Ascending aorta (tissue), 2 donors: ENCODE results near the gene ZSCAN2. TPM values are rescaled to one million over a fixed set of nuclear protein-coding genes. Genes with fewer than 3 reads are reported as not detected.

Source experiments
- DNase-seq, 2 donors: peaks; one replicate each; pipeline ENCODE4 v3.0.0-alpha.2; 2019; ENCODE audit warnings: low spot score in 2 of 2
- H3K27ac ChIP-seq, 2 donors: fragments of 200-600 bp; sonication (generic); one replicate each; pipeline ENCODE4 v1.5.1; 2016 to 2017; ENCODE audit warnings: mild to moderate bottlenecking in 1 of 2
- H3K27me3 ChIP-seq: fragments of 200-600 bp; sonication (generic); one replicate; pipeline ENCODE4 v1.5.1; 2017
- H3K36me3 ChIP-seq, 2 donors: fragments of 200-600 bp; sonication (generic); one replicate each; pipeline ENCODE4 v1.5.1; 2016
- H3K4me1 ChIP-seq, 2 donors: fragments of 200-600 bp; sonication (generic); one replicate each; pipeline ENCODE4 v1.5.1; 2016 to 2017; ENCODE audit warnings: mild to moderate bottlenecking in 1 of 2
- H3K4me3 ChIP-seq, 2 donors: fragments of 200-600 bp; sonication (generic); one replicate each; pipeline ENCODE4 v1.5.1; 2016 to 2017; ENCODE audit warnings: mild to moderate bottlenecking in 1 of 2
- H3K9me3 ChIP-seq, 2 donors: fragments of 200-600 bp; sonication (generic); one replicate each; pipeline ENCODE4 v1.5.1; 2016
- intact Hi-C: fragments of 100-400 bp; cut with DNase I; formaldehyde crosslinking; loops from one replicate; pipeline ENCODE4 v1.15.1; 2023
- total RNA-seq: library from RNA; depleted of rRNA; stranded (reverse); fragments of >200 nt; gene quantifications from one replicate; pipeline ENCODE4 v1.1.0, GENCODE V29; 2016
- TF ChIP-seq, protein P1 (sequence below), 3 experiments: fragments of 200-600 bp in 2 of 3; fragments of 450-650 bp in 1 of 3; sonication (generic) in 2 of 3; IDR thresholded peaks; one replicate each; pipeline ENCODE4 v1.5.1; 2016 to 2019; ENCODE audit warnings: antibody characterized with exemption in 3 of 3, mild to moderate bottlenecking in 1 of 3, moderate library complexity in 1 of 3

ZSCAN2 gene
- total RNA-seq, 1 donor from 2014 or later, result 4.6 TPM

DNA sequence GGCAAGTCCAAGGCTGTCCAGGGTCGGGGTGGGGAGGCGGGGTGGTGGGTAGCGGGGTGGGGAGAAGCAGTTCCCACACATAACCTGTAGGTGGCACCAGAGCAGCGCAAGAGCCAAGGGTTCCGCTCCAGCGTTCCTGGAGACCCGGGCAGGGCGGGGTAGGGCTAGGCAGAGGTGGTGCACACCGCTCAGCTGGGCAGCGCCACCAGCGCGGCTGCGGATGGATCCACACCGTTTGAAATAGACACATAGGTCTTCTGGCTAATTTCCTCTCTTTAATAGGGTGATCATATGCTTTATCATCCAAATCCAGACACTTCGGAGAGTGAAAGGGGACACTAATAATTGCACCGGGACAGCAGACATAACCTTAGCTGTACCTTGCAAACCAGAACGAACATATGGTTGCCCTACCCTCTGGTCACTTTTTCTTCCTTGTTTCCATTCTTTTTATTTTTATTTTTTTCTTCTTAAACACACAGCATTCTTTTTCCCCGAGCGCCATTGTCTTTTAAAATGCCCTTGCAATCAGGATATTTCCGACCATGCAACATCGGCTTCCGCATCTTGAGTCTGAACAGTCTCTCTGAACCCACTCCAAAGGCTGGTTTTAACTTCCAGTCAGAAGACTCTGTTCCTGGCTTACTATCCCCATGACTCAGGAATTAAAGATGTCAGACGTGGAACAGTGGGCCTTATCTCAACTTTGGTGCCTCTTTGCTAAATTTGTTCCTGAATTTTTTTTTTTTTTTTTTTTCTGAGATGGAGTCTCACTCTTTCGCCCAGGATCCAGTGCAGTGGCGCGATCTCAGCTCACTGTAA is 12.5 kb upstream of the ZSCAN2 start:
- intact Hi-C loops, result loop anchor here (1.0 to 2.0 kb wide), 4 partner anchors 43 to 341 kb away; partner anchors contain the start of gene NMB
- peak; percentile 36 to 92 for DNase-seq
- no peak overlapping the region for H3K27ac ChIP-seq

DNA sequence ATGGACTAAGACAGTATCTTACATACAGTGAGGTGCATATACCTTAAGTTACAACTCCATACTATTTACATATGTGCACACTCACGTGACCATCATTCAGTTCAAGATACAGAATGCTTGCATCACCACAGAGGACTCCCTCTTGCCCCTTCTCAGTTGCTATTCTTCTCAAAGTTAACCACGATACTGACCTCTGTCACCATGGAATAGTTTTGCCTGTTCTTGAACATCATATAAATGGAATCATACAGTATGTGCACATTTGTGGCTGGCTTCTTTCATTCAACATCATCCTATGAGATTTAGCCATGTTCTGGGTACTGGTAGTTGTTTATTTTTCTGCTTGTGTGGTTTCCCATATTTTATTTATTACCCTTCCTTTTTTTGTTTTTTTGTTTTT is 10.4 kb upstream of the ZSCAN2 start:
- intact Hi-C loops, result no loop called here
- no peak overlapping the region for H3K27ac ChIP-seq
- TF ChIP-seq, protein P1, sequence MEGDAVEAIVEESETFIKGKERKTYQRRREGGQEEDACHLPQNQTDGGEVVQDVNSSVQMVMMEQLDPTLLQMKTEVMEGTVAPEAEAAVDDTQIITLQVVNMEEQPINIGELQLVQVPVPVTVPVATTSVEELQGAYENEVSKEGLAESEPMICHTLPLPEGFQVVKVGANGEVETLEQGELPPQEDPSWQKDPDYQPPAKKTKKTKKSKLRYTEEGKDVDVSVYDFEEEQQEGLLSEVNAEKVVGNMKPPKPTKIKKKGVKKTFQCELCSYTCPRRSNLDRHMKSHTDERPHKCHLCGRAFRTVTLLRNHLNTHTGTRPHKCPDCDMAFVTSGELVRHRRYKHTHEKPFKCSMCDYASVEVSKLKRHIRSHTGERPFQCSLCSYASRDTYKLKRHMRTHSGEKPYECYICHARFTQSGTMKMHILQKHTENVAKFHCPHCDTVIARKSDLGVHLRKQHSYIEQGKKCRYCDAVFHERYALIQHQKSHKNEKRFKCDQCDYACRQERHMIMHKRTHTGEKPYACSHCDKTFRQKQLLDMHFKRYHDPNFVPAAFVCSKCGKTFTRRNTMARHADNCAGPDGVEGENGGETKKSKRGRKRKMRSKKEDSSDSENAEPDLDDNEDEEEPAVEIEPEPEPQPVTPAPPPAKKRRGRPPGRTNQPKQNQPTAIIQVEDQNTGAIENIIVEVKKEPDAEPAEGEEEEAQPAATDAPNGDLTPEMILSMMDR (IDR thresholded peaks at IDR 0.05), result no peak
- DNase-seq, result no peak
- no peak overlapping the region for H3K4me3 ChIP-seq
- H3K9me3 ChIP-seq, result no peaks in the 10 kb centered on the region
- no peaks in the 10 kb centered on the region for H3K36me3 ChIP-seq
- H3K4me1 ChIP-seq, result no peaks in the 10 kb centered on the region
- H3K27me3 ChIP-seq, result no peaks in the 10 kb centered on the region

More for the DNA sequence above, 12.5 kb upstream of the ZSCAN2 start:
- Histone ChIP-seq H3K4me1 (no peaks in the 10 kb centered on the region), H3K36me3 (no peaks in the 10 kb centered on the region), H3K9me3 (no peaks in the 10 kb centered on the region), H3K4me3 (peak overlapping the region; percentile 45 to 56), H3K27me3 (no peaks in the 10 kb centered on the region)
- TF ChIP-seq, protein P1 (IDR thresholded peaks at IDR 0.05), result peak; percentile 65 to 96 (median 96)

DNA sequence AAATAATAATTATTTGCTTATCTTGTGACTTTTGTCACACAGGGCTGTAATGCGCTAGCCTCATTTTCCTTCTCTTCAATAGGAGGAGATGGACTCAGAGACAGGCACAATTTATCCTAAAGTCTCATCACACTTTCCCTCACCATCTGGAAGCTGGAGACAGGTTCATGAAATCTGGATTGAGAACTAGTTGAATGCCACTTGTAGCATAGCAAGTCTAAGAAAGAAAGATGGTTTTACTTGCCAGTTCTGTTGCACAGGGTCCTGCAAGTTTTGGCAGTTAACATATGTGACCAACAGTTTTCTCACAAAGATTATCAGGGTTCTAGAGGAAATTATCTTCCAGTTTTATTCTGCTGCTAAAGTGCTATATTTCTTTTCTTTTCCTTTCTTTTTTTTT is 9.0 kb upstream of the ZSCAN2 start:
- TF ChIP-seq, protein P1 (IDR thresholded peaks at IDR 0.05), result no peak
- no peaks in the 10 kb centered on the region for H3K4me1 ChIP-seq
- H3K4me3 ChIP-seq, result no peak overlapping the region
- DNase-seq, result no peak
- H3K27me3 ChIP-seq, result no peaks in the 10 kb centered on the region
- H3K27ac ChIP-seq, result no peak overlapping the region
- no peaks in the 10 kb centered on the region for H3K36me3 ChIP-seq
- intact Hi-C loops, result no loop called here
- no peaks in the 10 kb centered on the region for H3K9me3 ChIP-seq

DNA sequence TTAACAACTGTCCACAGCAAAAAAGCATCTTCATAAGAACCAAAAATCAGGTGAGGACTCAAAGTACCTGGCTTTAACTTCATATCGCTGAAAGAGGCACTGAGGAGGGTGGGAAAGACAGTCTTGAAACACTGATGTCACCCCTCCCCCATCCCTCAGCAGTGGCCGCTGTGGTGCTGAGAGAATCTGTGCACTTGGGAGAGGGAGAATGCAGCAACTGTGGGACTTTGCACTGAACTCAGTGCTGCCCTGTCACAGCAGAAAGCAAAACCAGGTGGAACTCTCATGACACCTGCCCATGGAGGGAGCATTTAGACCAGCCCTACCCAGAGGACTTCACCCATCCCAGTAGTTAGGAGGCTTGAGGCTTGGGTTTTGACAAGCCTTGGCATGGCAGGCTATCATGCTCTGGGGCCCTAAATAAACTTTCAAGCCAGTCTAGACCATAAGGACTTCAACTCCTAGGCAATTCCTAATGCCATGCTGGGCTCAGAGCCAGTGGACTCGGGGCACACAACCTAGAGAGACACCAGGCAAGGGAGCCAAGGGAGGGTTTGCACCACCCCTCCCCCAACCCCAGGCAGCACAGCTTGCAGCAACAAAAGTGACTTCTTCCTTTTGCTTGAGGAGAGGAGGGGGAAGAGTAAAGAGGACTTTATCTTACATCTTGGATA is 6.1 kb upstream of the ZSCAN2 start:
- intact Hi-C loops, result no loop called here
- Histone ChIP-seq H3K27me3 (no peaks in the 10 kb centered on the region), H3K4me1 (no peaks in the 10 kb centered on the region), H3K36me3 (no peaks in the 10 kb centered on the region), H3K27ac (no peak overlapping the region), H3K4me3 (no peak overlapping the region), H3K9me3 (no peaks in the 10 kb centered on the region)
- TF ChIP-seq, protein P1 (IDR thresholded peaks at IDR 0.05), result no peak
- DNase-seq, result no peak

DNA sequence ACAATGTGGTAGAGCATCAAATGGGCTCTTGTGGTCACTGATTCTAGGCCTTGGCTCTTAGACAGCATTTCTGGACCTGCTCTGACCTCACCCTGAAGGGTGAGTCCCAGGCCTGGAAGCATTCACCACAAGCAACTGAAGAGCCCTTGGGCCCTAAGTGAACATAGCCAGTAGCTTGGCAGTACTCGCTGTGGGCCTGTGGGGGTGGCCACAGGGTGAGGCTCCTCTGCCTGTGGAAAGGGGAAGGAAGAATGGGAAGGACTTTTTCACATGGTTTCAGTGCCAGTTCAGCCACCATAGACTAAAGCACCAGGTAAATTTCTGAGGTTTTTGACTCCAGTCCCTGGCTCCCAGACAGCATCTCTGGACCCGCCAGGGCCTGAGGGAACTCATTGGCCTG is 5.1 kb upstream of the ZSCAN2 start:
- Histone ChIP-seq H3K4me3 (no peak overlapping the region), H3K4me1 (peaks cover 0 to 3% of the 10 kb centered on the region in 2 donors), H3K27me3 (no peaks in the 10 kb centered on the region), H3K27ac (no peak overlapping the region), H3K9me3 (no peaks in the 10 kb centered on the region), H3K36me3 (no peaks in the 10 kb centered on the region)
- TF ChIP-seq, protein P1 (IDR thresholded peaks at IDR 0.05), result no peak
- DNase-seq, result no peak
- intact Hi-C loops, result no loop called here
